GM12892 (cell line): ENCODE data around the gene PAX2.

Source experiments
- DNase-seq: peaks from one replicate; pipeline ENCODE4 v3.0.0; 2011; ENCODE audit not compliant: insufficient read length
- FAIRE-seq: peaks from 2 replicates; lab custom pipeline; 2011; peaks lifted over from hg19 to GRCh38; lab: Jason Lieb, UNC
- POLR2A ChIP-seq: IDR thresholded peaks from 2 replicates; pipeline ENCODE4 v1.6.1; 2011; ENCODE audit warnings: low read depth, low read length, control low read depth
- POLR2AphosphoS5 ChIP-seq: IDR thresholded peaks from 2 replicates; pipeline ENCODE4 v1.6.1; 2011; ENCODE audit warnings: low read depth, low read length, control low read depth
- TAF1 ChIP-seq: IDR thresholded peaks from 2 replicates; pipeline ENCODE4 v1.6.1; 2011; ENCODE audit warnings: low read depth, mild to moderate bottlenecking, control low read depth, low read length, borderline replicate concordance

The PAX2 gene

DNA sequence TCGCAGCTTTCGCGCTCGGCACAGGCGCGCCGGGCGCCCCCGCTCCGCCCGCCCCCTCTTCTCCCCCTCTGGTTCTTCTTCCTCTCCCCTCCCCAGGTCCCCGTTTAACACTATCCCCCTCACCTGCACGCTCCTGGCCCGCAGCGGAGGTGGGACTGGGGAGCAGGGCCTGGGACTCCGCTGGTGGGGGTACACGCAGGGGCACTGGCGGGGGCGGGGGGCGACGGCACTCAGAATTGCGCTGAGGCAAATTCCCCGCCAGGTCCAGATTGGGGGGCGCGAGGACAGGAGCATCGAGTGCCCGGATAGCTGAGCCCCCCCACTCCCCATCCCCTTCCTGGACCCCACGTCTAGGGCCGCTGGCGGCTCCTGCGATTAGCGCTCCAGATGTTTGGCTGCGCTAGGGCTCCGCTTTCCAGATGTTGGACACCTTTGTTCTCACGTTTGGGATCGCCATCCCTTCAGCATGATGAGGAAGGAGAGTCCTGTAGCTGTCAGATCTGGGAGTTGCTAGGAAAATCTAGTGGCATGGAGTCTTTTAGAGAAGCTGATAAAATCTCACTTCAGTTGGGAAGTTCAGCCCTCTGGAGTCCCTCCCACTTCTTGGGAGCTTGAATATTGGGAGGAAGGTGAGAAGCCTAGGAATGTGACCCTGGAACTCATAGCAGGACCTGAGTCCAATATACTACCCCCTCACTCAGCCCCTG, 31.4 kb upstream of the PAX2 start:
- TF ChIP-seq POLR2AphosphoS5 (no peak), POLR2A (no peak), TAF1 (no peak)
- no peak for FAIRE-seq

DNA sequence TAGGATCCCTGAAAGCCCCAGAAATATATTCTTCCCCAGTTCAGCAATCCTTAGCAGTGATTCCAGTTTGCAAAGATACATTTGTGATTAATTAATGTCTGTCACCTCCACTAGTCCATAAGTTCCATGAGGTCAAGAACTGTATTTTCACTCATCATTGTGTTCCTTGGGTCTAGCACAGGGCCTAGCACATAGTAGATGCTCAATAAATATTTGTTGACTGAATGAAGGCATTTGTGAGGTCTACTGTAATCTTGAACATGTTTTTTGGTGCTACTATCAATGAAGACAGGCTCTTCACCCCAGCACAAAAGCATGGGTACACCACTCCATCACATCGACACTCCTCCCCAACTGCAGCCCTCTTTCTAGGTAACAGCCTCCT, 30.8 kb upstream of the PAX2 start:
- FAIRE-seq (no peak), DNase-seq (no peak)
- TF ChIP-seq TAF1, result no peak
- no peak for TF ChIP-seq POLR2AphosphoS5
- TF ChIP-seq POLR2A, result no peak

More for the DNA sequence above, 31.4 kb upstream of the PAX2 start:
- DNase-seq, result no peak

DNA sequence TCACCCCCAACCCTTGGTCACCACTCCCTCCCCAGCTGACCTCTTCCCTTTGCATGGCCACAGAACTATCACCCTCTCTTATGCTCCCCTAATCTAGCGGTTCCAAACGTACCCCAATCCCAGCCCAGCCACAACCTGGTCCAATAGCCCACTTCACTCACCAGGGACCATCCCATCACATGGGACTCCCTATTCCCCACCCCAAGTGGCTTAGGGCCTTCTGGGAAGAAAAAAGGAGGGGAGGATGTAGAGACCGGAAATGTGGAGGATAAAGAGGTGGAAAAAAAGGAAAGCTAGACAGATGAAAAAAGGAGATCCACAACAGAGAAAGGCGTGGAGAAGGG, 30.3 kb upstream of the PAX2 start:
- no peak for TF ChIP-seq POLR2AphosphoS5
- TF ChIP-seq POLR2A, result no peak
- TF ChIP-seq TAF1, result no peak
- DNase-seq, result no peak
- no peak for FAIRE-seq

DNA sequence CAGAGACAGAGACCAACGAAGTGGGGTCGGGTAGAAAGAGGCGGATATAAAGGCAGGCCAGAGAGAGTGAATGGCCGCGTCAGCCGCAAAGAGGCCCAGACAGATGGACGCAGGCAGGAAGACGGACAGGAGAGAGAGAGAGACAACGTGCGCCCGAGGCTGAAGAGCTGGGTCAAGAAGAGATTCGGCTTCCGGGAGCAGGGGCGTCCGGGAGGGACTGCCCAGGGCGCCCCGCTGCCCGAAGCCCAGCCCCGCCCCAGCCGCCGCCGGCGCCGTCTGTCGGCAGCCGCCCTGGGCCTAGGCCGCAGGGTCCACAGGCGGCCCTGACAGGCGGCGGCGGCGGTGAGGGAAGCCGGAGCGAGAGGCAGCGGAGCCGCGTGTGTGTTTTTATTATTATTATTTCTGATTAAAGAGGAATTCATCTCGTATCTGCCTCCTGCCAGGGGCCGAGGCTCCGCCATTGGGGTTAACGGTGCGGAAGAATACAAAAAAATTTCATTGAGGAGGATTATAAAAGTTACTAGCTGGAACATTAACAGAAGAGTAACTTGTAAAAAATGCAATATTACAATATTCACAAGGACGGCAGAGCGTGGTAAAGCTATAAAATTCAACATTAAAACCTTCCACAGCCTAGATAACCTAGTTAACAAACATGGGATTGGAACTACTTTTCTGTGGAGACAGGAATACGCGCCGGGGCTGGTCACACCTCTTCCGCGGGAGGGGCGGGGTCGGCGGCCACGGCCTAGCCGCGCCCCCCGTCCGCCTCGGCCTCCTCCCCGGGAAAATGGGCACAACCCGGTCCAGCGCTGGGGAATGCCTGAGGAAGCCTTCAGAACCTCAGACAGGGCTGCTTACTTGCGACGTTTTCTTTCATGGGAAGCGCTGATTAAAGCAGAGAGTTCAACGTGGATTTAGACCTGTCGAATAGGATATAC, 29.7 kb upstream of the PAX2 start:
- TF ChIP-seq POLR2A (no peak), TAF1 (no peak), POLR2AphosphoS5 (no peak)
- DNase-seq (no peak), FAIRE-seq (no peak)

DNA sequence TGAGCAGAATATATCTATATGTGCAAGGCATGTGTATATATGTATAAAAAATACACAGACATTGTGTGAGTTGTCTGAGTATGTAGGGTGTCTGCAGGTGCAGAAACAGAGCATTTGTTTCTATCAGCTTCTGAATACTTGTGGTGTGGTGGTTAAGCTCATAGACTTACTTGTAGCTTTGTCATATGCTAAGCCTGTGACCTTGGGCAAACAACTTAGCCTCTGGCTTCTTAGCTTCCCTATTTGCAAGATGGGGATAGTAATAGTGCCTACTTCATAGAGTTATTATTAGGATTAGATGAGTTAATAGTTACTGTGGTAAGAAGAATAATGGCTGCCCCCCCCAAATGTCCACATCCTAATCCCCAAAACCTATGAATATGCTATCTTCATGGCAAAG, 28.2 kb upstream of the PAX2 start:
- DNase-seq, result no peak
- no peak for TF ChIP-seq POLR2AphosphoS5
- TF ChIP-seq POLR2A, result no peak
- no peak for TF ChIP-seq TAF1
- FAIRE-seq, result no peak

DNA sequence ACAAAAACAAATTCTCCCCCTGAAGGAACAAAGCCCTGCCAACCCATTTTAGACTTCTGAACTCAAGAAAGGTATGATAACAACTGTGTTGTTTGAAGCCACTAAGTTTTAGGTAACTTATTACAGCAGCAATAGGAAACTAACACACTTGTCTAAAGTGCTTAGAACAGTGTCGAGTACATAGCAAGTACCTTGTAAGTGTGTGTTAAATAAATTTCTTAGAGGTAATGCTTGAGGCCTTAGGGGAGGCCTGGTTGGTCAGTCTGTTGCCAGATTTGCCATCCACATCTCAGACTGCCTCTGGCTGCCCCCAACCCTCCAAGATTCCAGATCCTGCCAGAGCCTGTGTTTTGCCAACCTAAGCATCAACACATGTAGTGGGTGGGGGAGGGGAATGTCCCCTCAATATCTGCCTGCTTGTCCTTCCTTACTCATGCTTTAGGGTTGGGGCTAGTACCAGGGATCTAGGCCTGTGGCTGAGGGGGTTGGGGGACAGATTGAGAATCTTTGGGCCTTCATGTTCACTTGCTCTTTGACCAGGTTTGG, 27.1 kb upstream of the PAX2 start:
- no peak for TF ChIP-seq TAF1
- TF ChIP-seq POLR2AphosphoS5, result no peak
- no peak for TF ChIP-seq POLR2A
- no peak for FAIRE-seq
- DNase-seq, result no peak

DNA sequence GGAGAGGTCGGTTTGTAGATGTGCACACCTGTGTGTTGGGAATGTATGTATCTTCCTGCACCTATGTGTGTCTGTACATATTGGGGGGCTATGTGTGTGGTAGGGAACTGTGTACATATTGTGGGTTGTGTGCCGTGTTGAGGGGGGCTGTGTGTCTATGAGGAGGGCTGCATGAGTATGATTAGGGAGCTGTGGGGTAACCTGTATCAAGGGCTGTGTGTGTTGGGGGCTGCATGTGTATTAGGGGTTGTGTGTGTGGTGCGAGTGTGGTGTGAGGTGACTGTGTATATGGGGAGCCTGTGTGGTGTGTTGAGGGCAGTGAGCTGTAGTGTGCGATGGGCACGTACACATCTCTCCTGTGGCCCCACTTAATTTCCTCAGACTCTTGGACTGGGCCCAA, 22.2 kb upstream of the PAX2 start:
- no peak for FAIRE-seq
- DNase-seq, result no peak
- no peak for TF ChIP-seq POLR2A
- no peak for TF ChIP-seq TAF1
- TF ChIP-seq POLR2AphosphoS5, result no peak

DNA sequence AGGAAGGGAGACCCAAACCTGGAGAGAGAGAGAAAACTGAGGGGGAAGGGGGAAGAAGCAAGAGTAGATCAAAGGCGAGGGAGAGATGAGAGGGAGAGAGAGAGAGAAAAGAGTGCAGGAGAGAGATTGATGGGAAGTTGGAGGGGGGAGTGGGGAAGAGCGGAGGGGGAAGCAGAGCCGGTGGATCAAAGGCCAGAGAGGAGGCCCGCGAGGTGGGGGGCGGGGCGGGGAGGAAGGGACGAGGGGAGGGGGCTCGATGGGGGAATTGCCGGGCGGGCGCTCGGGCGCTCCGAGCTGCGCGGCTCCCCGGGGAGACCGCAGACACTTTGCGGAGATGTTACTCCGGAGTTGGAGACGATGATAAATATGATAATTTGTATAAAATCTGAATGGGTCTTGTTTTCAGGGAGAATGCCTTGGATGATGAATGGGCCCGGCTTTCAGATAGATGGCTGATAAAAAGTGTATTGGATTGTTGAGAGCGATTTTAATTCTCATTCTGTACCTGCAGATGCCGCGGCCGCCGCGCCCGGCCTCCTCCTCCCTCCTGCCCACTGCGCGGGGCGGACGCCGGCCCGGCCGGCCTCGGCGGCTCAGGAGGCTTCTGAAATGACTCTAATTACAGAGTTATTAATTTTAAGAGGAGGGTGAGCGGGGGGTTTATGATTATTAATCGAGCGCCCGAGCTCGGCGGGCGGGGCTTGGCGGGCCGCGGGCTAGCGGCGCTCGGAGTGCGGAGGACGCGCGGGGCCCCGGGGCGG, 21.4 kb upstream of the PAX2 start:
- DNase-seq, result no peak
- TF ChIP-seq TAF1 (no peak), POLR2AphosphoS5 (no peak)
- no peak for FAIRE-seq

DNA sequence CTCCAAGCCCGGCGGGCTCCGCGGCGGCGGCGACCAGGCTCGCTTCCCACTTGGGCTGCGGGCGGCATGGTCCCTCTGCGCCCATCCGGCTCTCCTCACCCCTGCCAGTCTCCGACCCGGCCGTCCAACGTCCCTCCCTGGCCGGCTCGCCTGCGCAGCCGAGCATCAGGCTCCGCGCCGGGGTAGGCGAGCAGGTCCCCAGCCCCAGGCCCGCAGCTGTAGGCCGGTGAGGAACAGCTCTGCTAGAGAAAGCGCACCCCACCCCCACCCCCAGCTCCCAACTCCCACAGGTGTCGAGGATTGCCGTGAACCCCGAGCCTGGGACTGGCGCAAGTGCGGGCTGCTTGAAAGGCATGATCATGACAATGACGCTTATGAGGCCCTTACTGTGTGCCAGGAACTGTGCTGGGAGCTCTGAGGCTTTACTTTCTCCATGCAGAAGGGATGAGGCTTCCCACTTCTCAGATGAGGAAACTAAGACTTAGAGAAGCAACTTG, 20.8 kb upstream of the PAX2 start:
- DNase-seq (no peak), FAIRE-seq (no peak)
- TF ChIP-seq POLR2AphosphoS5 (no peak), POLR2A (no peak), TAF1 (no peak)

DNA sequence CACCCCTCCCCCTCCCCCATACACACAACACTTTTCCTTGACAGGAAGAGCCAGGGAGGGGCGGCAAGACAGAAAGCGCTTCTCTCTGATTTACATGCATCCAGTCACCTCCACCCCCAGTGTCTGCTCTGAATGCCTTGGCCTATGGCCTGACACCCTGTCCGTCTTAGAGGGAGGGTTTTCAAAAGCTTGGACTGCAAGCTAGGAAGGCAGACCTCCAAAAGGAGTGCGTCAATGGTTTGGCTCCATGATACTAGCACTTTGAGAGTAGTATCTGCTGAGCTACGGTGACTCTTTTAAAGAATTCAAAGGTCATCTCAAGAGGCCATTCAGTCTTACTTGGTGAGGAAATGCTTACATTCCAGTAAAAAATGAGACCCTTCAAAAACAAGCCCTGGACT, 20.3 kb upstream of the PAX2 start:
- TF ChIP-seq POLR2A (no peak), TAF1 (no peak), POLR2AphosphoS5 (no peak)

DNA sequence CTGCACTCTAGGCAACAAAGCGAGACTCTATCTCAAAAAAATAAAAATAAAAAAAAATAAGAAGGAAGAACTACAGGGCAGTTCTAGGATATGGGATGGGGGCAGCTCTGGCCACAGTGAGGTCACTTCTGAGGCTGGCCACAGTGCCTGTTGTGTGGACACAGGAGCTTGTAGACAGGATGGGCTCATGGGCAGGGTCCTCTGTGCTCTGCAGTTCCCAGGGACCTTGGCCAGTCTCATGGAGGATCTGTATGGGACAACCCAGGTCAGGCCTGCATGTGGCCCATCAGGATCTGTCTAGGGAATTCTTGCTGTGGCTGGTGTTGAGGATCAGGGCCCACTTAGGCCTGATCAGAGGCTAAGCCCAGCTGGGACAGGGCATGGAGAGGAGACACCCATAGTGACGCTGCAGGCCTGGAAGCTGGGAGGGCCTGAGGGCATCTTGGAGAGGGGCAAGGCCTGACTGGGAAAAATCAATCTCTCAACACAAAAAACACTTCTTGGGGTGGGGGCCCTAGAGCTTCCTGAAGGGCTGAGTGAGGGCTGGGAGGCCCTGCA, 19.4 kb upstream of the PAX2 start:
- DNase-seq (no peak), FAIRE-seq (no peak)
- no peak for TF ChIP-seq TAF1
- no peak for TF ChIP-seq POLR2AphosphoS5
- TF ChIP-seq POLR2A, result no peak

More for the DNA sequence above, 20.3 kb upstream of the PAX2 start:
- FAIRE-seq (no peak), DNase-seq (no peak)
